GM10266 (cell line): ENCODE results near the gene POLD1.

Source experiments
- DNase-seq: peaks from one replicate; pipeline ENCODE4 v3.0.0; 2012; ENCODE audit errors: extremely low spot score
- TF ChIP-seq, protein P1 (sequence below): IDR thresholded peaks from 2 replicates; pipeline ENCODE4 v1.5.1; 2012; ENCODE audit warnings: mild to moderate bottlenecking, low read depth; ENCODE audit not compliant: control insufficient read depth, insufficient read depth; ENCODE audit errors: missing control alignments

The POLD1 gene

DNA sequence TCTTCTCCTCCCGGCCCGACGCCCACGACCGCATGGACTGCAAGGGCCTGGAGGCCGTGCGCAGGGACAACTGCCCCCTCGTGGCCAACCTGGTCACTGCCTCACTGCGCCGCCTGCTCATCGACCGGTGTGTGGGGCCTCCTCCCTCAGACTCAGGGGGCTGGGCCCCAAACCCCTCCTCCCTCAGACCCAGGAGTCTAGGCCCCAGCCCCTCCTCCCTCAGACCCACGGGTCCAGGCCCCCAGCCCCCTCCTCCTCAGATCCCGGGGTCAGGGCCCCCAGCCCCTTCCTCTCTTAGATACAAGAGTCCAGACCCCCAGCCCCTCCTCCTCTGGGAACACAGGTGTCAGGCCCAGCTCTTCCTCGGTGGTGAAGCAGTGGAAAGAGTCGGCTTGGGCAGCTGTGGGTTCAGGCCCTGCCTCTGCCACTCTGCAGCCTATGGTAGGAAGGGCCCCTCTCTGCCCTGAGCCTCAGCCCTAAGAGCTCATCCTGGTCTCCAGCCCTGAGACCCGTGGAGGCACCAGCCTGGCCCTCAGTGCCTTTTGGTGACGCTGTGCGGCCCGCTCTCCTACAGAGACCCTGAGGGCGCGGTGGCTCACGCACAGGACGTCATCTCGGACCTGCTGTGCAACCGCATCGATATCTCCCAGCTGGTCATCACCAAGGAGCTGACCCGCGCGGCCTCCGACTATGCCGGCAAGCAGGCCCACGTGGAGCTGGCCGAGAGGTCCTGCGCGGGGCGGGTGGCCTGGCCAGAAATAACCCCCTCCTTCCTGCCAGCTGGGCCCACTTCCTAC is 30.9 kb downstream of the POLD1 start:
- peak; percentile 91 for DNase-seq
- TF ChIP-seq, protein P1, sequence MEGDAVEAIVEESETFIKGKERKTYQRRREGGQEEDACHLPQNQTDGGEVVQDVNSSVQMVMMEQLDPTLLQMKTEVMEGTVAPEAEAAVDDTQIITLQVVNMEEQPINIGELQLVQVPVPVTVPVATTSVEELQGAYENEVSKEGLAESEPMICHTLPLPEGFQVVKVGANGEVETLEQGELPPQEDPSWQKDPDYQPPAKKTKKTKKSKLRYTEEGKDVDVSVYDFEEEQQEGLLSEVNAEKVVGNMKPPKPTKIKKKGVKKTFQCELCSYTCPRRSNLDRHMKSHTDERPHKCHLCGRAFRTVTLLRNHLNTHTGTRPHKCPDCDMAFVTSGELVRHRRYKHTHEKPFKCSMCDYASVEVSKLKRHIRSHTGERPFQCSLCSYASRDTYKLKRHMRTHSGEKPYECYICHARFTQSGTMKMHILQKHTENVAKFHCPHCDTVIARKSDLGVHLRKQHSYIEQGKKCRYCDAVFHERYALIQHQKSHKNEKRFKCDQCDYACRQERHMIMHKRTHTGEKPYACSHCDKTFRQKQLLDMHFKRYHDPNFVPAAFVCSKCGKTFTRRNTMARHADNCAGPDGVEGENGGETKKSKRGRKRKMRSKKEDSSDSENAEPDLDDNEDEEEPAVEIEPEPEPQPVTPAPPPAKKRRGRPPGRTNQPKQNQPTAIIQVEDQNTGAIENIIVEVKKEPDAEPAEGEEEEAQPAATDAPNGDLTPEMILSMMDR = peak; percentile 98

DNA sequence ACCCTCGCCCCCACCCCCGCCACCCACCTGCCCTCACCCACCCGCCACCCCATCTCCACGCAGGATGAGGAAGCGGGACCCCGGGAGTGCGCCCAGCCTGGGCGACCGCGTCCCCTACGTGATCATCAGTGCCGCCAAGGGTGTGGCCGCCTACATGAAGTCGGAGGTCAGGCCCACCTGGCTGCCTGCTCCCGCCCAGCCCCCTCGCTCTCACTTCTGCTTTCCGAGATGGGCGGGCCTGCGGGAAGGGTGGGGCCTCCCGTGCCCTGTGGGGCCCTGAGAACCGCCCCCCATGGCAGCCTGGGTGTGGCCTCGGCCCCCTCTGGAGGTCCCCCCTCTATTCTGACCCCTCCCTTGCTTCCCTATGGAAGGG is 31.5 kb downstream of the POLD1 start:
- peak; percentile 96 for DNase-seq

DNA sequence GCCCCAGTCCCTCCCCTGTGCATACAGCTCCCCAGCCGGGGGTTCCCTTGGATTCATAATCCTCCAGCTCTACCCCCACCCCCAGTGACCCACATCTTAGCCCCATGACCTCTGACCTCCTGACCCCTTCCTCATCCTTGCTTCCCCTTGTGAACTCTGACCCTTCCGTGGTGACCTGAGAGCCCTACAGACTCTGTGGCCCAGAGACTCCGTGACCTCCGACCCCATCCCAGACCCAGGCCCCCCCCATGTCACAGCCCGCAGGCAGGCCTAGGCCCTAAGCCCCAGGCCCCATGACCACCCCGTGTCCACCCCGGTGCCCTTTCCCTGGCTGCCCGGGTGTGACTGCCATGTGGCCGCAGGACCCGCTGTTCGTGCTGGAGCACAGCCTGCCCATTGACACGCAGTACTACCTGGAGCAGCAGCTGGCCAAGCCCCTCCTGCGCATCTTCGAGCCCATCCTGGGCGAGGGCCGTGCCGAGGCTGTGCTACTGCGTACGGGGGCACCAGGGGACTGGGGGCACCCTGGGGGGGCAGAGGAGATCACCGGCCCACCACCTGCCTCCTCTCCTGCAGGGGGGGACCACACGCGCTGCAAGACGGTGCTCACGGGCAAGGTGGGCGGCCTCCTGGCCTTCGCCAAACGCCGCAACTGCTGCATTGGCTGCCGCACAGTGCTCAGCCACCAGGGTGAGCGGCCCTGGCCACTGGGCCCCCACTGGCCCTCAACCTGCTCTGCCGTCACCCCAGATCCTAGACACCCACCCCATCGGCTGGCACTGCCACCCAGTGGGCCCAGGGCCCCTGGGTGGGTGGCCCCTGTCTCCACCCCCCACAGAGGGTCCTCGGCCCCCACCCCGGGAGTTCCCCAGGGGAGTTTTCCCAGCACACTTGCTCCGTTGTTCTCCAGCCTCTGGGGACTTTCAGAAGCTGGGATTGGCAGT is 32.2 kb downstream of the POLD1 start:
- DNase-seq = no peak
- TF ChIP-seq, protein P1 = no peak

More for the DNA sequence above, 31.5 kb downstream of the POLD1 start:
- TF ChIP-seq, protein P1 = no peak

DNA sequence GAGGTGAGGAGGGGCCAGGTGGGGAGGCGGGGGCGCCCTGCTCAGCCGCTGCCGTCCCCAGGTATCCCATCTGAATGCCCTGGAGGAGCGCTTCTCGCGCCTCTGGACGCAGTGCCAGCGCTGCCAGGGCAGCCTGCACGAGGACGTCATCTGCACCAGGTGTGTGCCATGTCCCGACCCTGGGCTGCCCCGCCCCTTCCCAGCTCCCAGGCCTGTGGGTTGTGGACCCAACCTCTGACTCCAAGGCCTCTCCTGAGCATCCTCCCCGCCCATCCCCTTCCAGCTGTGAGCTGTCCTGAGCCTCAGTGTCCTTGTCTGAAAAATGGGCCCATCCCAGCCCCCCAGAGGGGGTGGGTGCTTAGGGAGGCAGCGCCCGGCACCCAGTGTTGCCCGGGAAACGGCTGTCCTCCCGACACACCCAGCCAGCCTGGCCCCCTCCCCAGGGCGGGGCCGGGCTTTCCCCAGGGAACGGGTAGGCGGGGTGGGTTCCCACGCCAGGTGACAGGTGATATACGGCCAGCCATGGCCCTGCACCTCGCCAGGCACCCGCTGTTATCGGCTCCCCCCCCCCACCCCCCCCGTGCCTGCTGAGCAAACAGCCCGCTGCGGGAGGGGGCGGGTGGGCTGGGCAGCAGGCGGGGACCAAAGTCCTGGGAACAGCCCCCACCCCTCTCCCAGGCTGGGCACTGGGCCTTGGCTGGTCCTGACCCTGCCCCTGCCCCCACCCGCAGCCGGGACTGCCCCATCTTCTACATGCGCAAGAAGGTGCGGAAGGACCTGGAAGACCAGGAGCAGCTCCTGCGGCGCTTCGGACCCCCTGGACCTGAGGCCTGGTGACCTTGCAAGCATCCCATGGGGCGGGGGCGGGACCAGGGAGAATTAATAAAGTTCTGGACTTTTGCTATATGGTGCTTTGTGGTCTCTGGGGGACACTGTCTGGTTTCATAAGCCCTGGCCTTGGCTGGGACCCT is 33.2 kb downstream of the POLD1 start:
- no peak for DNase-seq
- TF ChIP-seq, protein P1 = no peak

DNA sequence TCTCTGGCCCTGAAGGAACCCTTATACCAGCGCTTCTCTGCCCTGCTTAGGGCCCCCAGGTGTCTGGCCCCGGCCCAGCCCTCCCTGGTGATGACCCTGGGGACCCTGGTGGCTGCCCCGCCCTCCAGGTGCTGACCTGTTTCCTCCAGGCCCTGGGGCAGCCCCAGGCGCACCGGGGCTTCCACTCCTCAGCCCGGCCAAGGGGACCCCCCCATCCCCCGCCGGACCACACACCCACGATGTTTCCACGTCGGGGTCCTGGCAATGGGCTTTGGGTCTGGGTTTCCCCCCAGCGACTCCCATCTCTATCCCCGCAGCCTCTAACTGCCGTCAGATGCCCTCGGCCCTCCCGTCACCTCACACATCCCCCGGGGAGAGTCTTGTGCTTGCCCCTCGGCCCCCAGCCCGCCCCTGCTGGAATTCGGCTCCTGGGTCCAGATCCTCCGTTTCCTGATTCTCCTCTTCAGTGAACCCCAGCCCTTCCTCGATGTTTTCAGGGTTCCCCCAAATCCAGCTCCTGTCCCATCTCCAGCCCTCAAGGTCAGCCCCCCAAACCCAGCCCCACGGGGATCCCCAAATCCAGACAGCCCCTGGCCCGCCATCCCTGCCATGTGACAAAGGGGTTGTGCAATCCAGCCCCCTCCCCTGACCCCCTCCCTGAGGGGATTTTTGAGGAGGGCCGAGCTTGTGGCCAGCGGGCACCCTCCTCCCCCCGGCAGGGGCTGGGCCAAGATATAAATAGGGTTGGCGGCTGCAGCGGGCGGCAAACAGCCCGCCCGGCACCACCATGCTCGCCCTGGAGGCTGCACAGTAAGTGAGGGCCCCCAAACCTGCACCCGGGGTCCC is 34.3 kb downstream of the POLD1 start, which contains the start of gene SPIB:
SPIB (plus strand) TSS at position 763 of the 846 bp plus-strand sequence; CDS start at position 788, 25 bp downstream.
- DNase-seq = no peak
- TF ChIP-seq, protein P1 = no peak

DNA sequence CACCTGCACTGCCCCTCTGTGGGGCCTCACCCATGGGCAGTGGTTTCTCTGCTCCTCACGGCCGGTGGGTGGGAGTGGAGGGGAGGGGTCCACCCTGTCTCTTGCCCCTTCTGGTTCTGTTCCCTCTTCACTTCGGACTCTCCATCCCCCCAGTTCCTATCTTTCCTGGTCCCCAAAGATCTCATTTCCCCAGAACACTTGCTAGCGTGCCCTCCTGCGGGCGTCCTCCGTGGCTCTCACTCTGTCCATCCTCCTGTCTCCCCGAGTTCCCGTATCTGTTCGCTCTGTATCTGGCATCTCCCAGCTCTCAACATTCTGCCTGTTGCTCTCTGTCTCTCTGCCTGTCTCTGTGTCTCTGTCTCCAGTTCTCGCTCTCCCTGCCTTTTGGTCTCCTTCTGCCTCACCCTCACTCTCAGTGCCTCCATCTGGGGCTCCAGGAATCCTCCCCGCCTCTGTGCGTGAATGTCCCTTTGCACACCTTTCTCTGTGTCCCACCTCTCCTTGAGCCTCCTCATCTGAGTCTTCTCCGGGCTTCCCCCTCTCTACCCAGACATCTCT is 35.0 kb downstream of the POLD1 start:
- TF ChIP-seq, protein P1 = no peak
- no peak for DNase-seq
